ENCODE results near the gene MARCHF10.
"Not testable (repeated sequence)": the region's sequence is repeated elsewhere in the genome, so short reads cannot be mapped to it uniquely, and the experiment has no call there.

The MARCHF10 gene

DNA sequence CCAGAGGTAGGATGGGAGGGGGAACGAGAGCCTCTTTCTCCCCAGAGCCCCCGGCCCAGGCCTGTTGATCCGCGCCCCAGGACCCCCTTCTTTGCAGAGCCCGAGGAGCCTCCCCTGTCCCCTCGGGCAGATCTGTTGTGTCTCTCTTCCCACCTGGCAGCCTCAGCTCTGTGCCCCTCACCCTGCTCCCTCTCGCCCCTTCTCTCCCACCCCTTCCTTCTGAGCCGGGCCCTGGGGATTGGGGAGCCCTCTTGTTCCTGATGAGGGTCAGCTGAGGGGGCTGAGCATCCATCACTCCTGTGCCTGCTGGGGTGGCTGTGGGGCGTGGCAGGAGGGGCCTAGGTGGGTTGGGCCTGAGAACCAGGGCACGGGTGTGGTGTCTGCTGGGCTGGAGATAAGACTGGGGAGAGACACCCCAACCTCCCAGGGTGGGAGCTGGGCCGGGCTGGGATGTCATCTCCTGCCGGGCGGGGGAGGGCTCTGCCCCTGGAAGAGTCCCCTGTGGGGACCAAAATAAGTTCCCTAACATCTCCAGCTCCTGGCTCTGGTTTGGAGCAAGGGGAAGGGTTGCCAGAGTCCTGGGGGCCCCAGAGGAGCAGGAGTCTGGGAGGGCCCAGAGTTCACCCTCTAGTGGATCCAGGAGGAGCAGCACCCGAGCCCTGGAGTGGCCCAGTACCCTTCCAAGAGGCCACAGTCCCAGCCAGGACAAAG, 115.2 kb downstream of the MARCHF10 start:
- 76% methylated on average over 14 of the region's 14 CpGs for WGBS (ENCODE audit: insufficient coverage)
- H3K27me3 ChIP-seq (replicated peaks in 2 of 5; ENCODE audit: control insufficient read depth in 4 of 5, insufficient read depth in 5 of 5, low read length in 4 of 5): no peaks in the 10 kb centered on the region
- DNase-seq: peak; percentile 5 to 45 (median 29)
- CTCF ChIA-PET: interaction anchor here (0.9 to 2.4 kb wide), 4 partner anchors 14 to 275 kb away, joined by 3 to 7 read pairs (median 4); no protein-coding TSS in a partner anchor
- no peak overlapping the region for H3K27ac ChIP-seq (ENCODE audit: insufficient read depth in 1 of 2, low read depth in 1 of 2, low read length in 2 of 2, poor library complexity in 1 of 2, severe bottlenecking in 2 of 2)
- peaks cover 0 to 8% (median 5%) of the 10 kb centered on the region in 4 experiments for H3K4me1 ChIP-seq (ENCODE audit: control extremely low read depth in 1 of 4, control insufficient read depth in 4 of 4, insufficient read depth in 4 of 4, low read length in 3 of 4)
- H3K9me3 ChIP-seq (ENCODE audit: control extremely low read depth in 1 of 5, control insufficient read depth in 4 of 5, insufficient read depth in 2 of 5, low read depth in 1 of 5, low read length in 4 of 5): no peaks in the 10 kb centered on the region
- peaks cover 0 to 11% (median 0%) of the 10 kb centered on the region in 4 experiments for H3K36me3 ChIP-seq (ENCODE audit: control insufficient read depth in 4 of 4, insufficient read depth in 4 of 4, low read length in 3 of 4)
- no peak overlapping the region for H3K4me3 ChIP-seq (ENCODE audit: control insufficient read depth in 1 of 7, extremely low read depth in 1 of 7, insufficient read depth in 4 of 7, low read depth in 2 of 7, low read length in 6 of 7)
- POLR2A ChIA-PET: no interaction called here

GRCh38 chr17:62692159-62692651, 115.9 kb downstream of the MARCHF10 start:
- Histone ChIP-seq H3K27me3 (replicated peaks in 2 of 5; ENCODE audit: control insufficient read depth in 4 of 5, insufficient read depth in 5 of 5, low read length in 4 of 5) (no peaks in the 10 kb centered on the region), H3K9me3 (ENCODE audit: control extremely low read depth in 1 of 5, control insufficient read depth in 4 of 5, insufficient read depth in 2 of 5, low read depth in 1 of 5, low read length in 4 of 5) (no peaks in the 10 kb centered on the region), H3K4me1 (ENCODE audit: control extremely low read depth in 1 of 4, control insufficient read depth in 4 of 4, insufficient read depth in 4 of 4, low read length in 3 of 4) (peaks cover 0 to 8% (median 5%) of the 10 kb centered on the region in 4 experiments), H3K4me3 (ENCODE audit: control insufficient read depth in 1 of 7, extremely low read depth in 1 of 7, insufficient read depth in 4 of 7, low read depth in 2 of 7, low read length in 6 of 7) (no peak overlapping the region), H3K36me3 (ENCODE audit: control insufficient read depth in 4 of 4, insufficient read depth in 4 of 4, low read length in 3 of 4) (peaks cover 0 to 11% (median 0%) of the 10 kb centered on the region in 4 experiments), H3K27ac (ENCODE audit: insufficient read depth in 1 of 2, low read depth in 1 of 2, low read length in 2 of 2, poor library complexity in 1 of 2, severe bottlenecking in 2 of 2) (no peak overlapping the region)
- ChIA-PET POLR2A (no interaction called here), CTCF (interaction anchor here (2.4 kb wide), 1 partner anchor 13 kb away, joined by 7 read pairs; no protein-coding TSS in a partner anchor)
- DNase-seq: no peak
- 98% methylated on average over 20 of the region's 20 CpGs for WGBS (ENCODE audit: insufficient coverage)

DNA sequence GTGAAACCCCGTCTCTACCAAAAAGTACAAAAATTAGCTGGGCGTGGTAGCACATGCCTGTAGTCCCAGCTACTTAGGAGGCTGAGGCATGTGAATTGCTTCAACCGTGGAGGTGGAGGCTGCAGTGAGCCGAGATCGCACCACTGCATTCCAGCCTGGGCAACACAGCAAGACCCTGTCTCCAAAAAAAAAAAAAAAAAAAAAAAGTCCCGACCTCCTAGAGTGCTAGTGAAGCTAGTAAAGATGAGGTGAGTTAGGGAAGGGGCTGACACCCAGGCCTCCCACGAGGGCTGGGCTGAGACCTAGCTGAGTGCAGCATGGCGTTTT, 116.6 kb downstream of the MARCHF10 start:
- H3K27me3 ChIP-seq (replicated peaks in 2 of 5; ENCODE audit: control insufficient read depth in 4 of 5, insufficient read depth in 5 of 5, low read length in 4 of 5); H3K4me1 ChIP-seq (ENCODE audit: control extremely low read depth in 1 of 4, control insufficient read depth in 4 of 4, insufficient read depth in 4 of 4, low read length in 3 of 4); POLR2A ChIA-PET; H3K27ac ChIP-seq (ENCODE audit: insufficient read depth in 1 of 2, low read depth in 1 of 2, low read length in 2 of 2, poor library complexity in 1 of 2, severe bottlenecking in 2 of 2); H3K9me3 ChIP-seq (ENCODE audit: control extremely low read depth in 1 of 5, control insufficient read depth in 4 of 5, insufficient read depth in 2 of 5, low read depth in 1 of 5, low read length in 4 of 5); CTCF ChIA-PET; DNase-seq; H3K4me3 ChIP-seq (ENCODE audit: control insufficient read depth in 1 of 7, extremely low read depth in 1 of 7, insufficient read depth in 4 of 7, low read depth in 2 of 7, low read length in 6 of 7): not testable (repeated sequence)
- WGBS (ENCODE audit: insufficient coverage): 93% methylated on average over 3 of the region's 8 CpGs
- H3K36me3 ChIP-seq (ENCODE audit: control insufficient read depth in 4 of 4, insufficient read depth in 4 of 4, low read length in 3 of 4): peaks cover 0 to 11% (median 0%) of the 10 kb centered on the region in 4 experiments

DNA sequence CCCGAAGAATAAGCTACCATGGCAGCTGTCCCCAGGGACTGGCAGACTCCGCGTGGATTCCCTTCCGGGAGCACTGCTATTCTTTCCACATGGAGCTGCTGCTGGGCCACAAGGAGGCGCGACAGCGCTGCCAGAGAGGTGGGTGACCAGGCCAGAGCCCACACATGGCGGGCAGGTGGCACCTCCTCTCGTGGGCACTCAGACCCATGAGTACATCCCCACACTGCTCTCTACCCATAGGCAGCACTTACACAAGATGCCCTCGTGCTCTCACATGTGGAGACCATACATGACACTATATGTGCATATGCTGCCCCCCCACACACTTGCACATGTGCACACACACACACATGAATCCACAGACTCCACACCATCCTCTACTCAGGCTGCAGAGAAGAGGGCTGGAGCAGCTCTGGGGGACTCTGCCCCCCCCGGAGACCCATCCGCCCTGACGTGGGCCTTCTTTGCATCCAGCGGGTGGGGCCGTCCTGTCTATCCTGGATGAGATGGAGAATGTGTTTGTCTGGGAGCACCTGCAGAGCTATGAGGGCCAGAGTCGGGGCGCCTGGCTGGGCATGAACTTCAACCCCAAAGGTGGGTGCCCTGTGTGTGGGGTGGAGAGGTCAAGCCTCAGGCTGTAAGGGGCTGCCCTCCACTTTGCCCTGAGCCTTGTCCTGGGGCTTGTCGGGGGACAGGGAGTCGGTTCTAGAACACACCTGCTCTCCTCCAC, 117.8 kb downstream of the MARCHF10 start:
- CTCF ChIA-PET: interaction anchor here (1.0 kb wide), 1 partner anchor 13 kb away, joined by 4 read pairs; no protein-coding TSS in a partner anchor
- Histone ChIP-seq H3K27ac (ENCODE audit: insufficient read depth in 1 of 2, low read depth in 1 of 2, low read length in 2 of 2, poor library complexity in 1 of 2, severe bottlenecking in 2 of 2) (no peak overlapping the region), H3K27me3 (replicated peaks in 2 of 5; ENCODE audit: control insufficient read depth in 4 of 5, insufficient read depth in 5 of 5, low read length in 4 of 5) (no peaks in the 10 kb centered on the region), H3K36me3 (ENCODE audit: control insufficient read depth in 4 of 4, insufficient read depth in 4 of 4, low read length in 3 of 4) (peaks cover 0 to 11% (median 2%) of the 10 kb centered on the region in 4 experiments), H3K4me3 (ENCODE audit: control insufficient read depth in 1 of 7, extremely low read depth in 1 of 7, insufficient read depth in 4 of 7, low read depth in 2 of 7, low read length in 6 of 7) (no peak overlapping the region), H3K9me3 (ENCODE audit: control extremely low read depth in 1 of 5, control insufficient read depth in 4 of 5, insufficient read depth in 2 of 5, low read depth in 1 of 5, low read length in 4 of 5) (no peaks in the 10 kb centered on the region), H3K4me1 (ENCODE audit: control extremely low read depth in 1 of 4, control insufficient read depth in 4 of 4, insufficient read depth in 4 of 4, low read length in 3 of 4) (peaks cover 0 to 8% (median 5%) of the 10 kb centered on the region in 4 experiments)
- POLR2A ChIA-PET: no interaction called here
- no peak for DNase-seq
- WGBS (ENCODE audit: insufficient coverage): 96% methylated on average over 19 of the region's 19 CpGs

DNA sequence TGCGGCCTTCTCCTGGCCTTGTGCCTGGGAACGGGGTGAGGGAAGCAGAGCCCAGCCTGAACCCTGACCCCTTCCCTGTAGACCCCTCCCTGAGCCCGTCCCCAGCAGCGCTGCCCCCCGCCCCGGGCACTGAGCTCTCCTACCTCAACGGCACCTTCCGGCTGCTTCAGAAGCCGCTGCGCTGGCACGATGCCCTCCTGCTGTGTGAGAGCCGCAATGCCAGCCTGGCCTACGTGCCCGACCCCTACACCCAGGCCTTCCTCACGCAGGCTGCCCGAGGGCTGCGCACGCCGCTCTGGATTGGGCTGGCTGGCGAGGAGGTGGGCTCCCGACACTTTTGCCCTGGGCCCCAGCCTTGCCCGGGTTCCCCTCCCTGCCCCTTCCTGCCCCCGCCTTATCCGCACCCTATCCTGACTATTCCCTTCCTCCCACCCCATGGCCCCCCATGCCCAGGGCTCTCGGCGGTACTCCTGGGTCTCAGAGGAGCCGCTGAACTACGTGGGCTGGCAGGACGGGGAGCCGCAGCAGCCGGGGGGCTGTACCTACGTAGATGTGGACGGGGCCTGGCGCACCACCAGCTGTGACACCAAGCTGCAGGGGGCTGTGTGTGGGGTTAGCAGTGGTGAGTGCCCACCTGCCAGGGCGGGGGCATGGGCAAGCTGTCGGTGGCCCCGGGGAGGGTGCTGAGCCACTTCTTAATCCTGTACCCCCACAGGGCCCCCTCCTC, 118.5 kb downstream of the MARCHF10 start:
- no peak overlapping the region for H3K4me3 ChIP-seq (ENCODE audit: control insufficient read depth in 1 of 7, extremely low read depth in 1 of 7, insufficient read depth in 4 of 7, low read depth in 2 of 7, low read length in 6 of 7)
- WGBS (ENCODE audit: insufficient coverage): 94% methylated on average over 28 of the region's 37 CpGs
- H3K9me3 ChIP-seq (ENCODE audit: control extremely low read depth in 1 of 5, control insufficient read depth in 4 of 5, insufficient read depth in 2 of 5, low read depth in 1 of 5, low read length in 4 of 5): no peaks in the 10 kb centered on the region
- ChIA-PET POLR2A (no interaction called here), CTCF (no interaction called here)
- no peak overlapping the region for H3K27ac ChIP-seq (ENCODE audit: insufficient read depth in 1 of 2, low read depth in 1 of 2, low read length in 2 of 2, poor library complexity in 1 of 2, severe bottlenecking in 2 of 2)
- H3K36me3 ChIP-seq (ENCODE audit: control insufficient read depth in 4 of 4, insufficient read depth in 4 of 4, low read length in 3 of 4): peaks cover 0 to 11% (median 2%) of the 10 kb centered on the region in 4 experiments
- DNase-seq: no peak
- no peaks in the 10 kb centered on the region for H3K27me3 ChIP-seq (replicated peaks in 2 of 5; ENCODE audit: control insufficient read depth in 4 of 5, insufficient read depth in 5 of 5, low read length in 4 of 5)
- H3K4me1 ChIP-seq (ENCODE audit: control extremely low read depth in 1 of 4, control insufficient read depth in 4 of 4, insufficient read depth in 4 of 4, low read length in 3 of 4): peaks cover 0 to 3% (median 0%) of the 10 kb centered on the region in 4 experiments

DNA sequence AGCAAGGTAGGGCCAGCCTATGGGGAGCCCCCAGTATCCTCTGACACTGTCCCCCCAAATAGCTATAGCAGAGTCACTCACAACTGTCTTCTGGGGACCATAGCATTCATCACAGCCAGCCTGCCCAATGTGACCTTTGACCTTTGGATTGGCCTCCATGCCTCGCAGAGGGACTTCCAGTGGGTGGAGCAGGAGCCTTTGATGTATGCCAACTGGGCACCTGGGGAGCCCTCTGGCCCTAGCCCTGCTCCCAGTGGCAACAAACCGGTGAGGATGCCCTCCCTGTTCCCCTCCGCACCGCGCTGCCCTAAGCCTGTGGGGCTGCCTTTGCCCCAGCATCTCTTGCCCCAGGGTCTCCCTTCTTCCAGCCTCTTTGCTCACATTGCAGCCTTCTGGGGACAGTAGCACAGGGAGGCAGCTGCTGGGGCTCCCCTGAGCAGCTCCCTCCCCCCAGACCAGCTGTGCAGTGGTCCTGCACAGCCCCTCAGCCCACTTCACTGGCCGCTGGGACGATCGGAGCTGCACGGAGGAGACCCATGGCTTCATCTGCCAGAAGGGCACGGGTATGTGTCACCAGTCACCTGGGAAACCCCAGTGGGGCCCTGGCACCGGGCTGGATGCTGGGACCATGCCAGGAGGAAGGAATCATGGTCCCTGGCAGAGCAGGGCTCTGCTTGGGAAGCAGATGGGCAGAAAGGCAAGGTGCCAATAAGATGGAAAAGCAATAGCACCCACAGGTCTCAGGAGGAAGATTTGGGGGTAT, 119.5 kb downstream of the MARCHF10 start:
- Histone ChIP-seq H3K4me3 (ENCODE audit: control insufficient read depth in 1 of 7, extremely low read depth in 1 of 7, insufficient read depth in 4 of 7, low read depth in 2 of 7, low read length in 6 of 7) (no peak overlapping the region), H3K4me1 (ENCODE audit: control extremely low read depth in 1 of 4, control insufficient read depth in 4 of 4, insufficient read depth in 4 of 4, low read length in 3 of 4) (no peaks in the 10 kb centered on the region), H3K36me3 (ENCODE audit: control insufficient read depth in 4 of 4, insufficient read depth in 4 of 4, low read length in 3 of 4) (peaks cover 0 to 11% (median 2%) of the 10 kb centered on the region in 4 experiments), H3K27me3 (replicated peaks in 2 of 5; ENCODE audit: control insufficient read depth in 4 of 5, insufficient read depth in 5 of 5, low read length in 4 of 5) (no peaks in the 10 kb centered on the region), H3K9me3 (ENCODE audit: control extremely low read depth in 1 of 5, control insufficient read depth in 4 of 5, insufficient read depth in 2 of 5, low read depth in 1 of 5, low read length in 4 of 5) (no peaks in the 10 kb centered on the region), H3K27ac (ENCODE audit: insufficient read depth in 1 of 2, low read depth in 1 of 2, low read length in 2 of 2, poor library complexity in 1 of 2, severe bottlenecking in 2 of 2) (no peak overlapping the region)
- CTCF ChIA-PET: no interaction called here
- whole genome bisulfite sequencing (ENCODE audit: insufficient coverage): 90% methylated on average over 7 of the region's 11 CpGs
- POLR2A ChIA-PET: no interaction called here
- DNase-seq: no peak
